AML-193 (cell line): ENCODE measurements around the gene ALKBH6.
A peak's percentile ranks its signal among the peaks of the same experiment; 100 is the strongest.
"Not testable (repeated sequence)": the region's sequence is repeated elsewhere in the genome, so short reads cannot be mapped to it uniquely, and the experiment has no call there.

Experiments
- DNase-seq, 2 experiments: peaks; one replicate each; lab custom pipeline; 2025; lab: John Stamatoyannopoulos, UW

ALKBH6 gene

DNA sequence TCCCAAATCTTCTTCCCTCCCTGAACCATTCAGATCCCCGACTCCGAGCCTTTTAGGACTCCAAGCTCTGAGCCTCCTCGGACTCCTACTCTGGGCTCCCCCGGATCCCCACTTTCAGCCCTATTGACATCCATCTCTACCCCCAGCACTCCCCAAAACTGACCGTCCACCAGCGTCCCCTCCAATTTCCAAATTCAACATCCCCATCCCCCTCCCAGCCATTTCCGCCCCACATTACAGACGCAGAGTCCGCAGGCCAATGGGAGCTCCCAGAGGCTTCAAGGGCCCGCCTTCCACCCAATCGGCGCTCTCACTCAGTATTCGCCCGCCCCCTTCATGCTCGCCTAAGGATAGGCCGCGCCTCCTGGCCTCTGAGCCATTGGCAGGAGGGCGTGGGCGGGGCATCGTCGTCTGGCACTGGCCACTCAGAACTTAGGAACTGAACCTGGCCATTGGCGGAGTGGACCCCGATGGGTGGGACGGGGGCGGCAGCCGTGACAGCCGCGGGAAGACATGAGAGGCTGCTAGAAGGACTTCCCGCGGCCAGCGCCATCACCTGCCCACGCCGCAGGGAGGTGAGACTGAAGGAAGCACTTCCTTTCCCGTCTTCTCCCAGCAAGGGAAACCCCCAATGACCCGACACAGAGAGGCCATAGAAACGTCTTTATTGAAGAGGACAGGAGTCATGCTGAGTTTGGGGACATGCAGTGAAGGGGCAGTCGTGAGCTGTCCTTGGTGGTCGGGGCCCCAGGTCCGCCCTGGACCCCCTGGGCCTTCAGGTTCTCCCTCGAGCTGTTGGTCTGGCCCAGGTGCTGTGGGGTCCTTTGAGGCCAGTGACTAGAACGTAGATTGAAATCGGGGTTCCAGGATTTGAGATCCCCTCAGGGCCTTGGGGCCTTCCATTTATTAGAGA lies at the start of gene ALKBH6:
Gene ALKBH6, minus strand, starts transcription at position 202 of the 913 bp plus-strand sequence. CDS start 816 bp downstream, outside the sequence.
- DNase-seq: peak; percentile 97 to 99

DNA sequence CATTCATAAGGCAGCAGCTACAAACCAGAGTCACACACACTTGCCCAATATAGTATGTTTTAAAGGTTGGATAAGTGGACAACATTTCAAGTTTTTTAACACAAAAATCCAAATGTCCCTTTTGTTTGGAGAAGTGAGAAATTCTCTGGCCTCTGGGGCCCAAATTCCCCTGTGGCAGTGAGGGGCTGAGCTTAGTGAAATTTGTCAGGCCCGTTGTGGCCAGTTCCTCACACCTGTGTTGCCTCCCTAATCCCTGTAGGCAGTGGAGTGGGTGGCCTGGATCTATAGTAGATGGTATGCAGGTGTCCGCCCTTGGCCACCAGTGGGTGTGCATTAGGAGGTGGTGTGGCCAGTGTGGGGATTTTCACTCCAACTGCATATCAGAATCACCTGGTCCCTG lies 47.4 kb upstream of the ALKBH6 start:
- no peak for DNase-seq

DNA sequence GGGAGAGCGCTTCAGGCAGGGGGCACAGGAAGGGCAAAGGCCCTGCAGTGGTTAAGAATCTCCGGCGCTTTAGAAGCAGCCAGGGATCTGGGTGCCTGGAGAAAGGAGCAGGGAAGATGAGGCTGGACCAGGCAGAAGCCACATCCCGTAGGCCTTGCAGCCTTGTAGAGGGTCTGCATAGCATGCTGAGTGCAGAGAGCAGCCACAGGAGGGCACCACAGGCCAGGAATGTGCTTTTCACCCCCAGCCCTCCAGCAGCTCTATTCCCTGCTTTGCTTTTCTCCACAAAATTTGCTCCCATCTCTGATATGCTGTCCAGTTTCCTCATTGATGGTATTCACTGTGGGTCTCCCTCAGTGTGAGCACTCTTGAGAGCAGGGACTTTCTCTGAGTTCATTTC lies 46.4 kb upstream of the ALKBH6 start:
- DNase-seq: peak in 1 of 2 experiments; percentile 14

- no peak for DNase-seq
These were observed 45.3 kb upstream of the ALKBH6 start for GRCh38 chr19:36059180-36059910.

DNA sequence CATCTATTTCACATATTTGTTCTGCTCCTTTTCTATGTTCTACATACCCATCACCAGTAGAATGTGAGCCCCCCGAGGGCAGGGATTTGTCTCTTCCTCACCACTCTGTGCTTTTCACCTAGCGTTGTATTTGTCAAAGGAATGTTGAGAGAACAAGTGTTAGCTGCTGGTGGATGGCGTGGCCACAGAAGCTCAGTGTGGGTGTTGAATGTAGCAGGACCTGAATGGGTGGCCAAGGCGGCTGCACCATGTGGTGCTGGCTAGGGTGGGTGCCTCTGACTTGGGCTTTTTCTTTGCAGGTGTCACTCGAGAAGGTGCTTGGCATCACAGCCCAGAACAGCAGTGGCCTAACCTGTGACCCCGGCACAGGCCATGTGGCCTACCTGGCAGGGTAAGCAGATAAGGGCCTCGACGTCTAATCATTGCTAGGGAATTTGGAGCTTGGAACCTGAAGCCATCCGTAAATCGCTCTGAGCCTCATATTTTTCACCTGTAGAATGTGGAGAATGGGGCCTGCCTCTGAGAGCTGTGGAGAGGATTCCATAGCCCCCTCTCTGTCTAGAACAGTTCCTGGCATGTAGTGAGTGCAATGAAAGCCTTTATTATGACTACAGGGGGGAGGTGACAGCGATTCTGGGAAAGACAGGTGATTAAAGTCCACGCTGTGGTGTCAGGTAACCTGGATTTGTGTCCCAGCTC lies 44.6 kb upstream of the ALKBH6 start:
- no peak for DNase-seq

DNA sequence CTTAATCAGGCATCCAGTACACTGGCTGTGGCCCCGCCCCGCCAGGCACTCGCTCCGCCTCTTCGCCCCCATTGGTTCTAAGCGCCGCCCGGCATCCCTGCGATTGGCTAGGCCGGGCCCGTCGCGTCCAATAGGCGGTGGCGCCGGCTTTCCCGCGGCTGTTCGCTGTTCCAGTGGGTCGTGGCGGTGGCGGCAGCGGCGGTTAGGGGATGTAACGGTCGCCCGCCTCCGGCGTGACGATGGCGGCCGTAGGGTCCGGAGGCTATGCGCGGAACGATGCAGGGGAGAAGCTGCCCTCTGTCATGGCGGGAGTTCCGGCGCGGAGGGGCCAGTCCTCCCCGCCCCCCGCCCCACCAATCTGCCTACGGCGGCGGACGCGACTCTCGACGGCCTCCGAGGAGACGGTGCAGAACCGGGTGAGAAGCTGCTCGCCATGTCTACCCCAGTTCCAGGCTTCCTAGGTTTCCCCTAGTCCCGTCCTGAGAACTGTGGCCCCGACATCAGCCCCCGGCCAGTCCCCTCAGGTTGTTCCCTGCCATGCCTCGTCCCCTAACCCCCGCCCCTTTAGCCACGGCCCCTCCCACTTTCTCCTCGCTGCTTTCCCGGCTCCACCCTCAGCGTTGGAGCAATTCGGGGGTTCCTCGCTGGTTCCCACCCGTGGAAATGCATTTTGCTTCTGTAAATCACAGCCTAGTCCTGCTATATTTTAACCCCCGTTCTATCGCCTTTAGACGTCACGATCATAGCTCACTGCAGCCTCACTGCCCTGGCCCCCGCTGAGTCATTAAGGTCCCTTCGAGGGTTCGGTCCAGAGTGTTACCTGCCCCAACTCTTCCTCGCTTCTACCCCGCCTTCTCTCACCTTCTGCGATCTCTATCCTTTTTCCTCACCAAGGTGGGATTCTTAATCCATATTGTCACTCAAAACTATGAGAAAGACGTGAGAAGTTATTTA lies 41.0 kb upstream of the ALKBH6 start, which contains the start of gene WDR62:
Gene WDR62, plus strand, starts transcription at position 165 of the 954 bp plus-strand sequence. Its CDS starts 75 bp downstream, at position 240.
- DNase-seq: peak; percentile 92 to 95

- DNase-seq: peak; percentile 95 to 97
These were observed 40.2 kb upstream of the ALKBH6 start, which contains the start of gene THAP8 for GRCh38 chr19:36054119-36054732. THAP8 (minus strand) TSS chr19:36054285; CDS start chr19:36054217, 68 bp downstream.

GRCh38 chr19:36051637-36052036 lies 37.6 kb upstream of the ALKBH6 start:
- no peak for DNase-seq

DNA sequence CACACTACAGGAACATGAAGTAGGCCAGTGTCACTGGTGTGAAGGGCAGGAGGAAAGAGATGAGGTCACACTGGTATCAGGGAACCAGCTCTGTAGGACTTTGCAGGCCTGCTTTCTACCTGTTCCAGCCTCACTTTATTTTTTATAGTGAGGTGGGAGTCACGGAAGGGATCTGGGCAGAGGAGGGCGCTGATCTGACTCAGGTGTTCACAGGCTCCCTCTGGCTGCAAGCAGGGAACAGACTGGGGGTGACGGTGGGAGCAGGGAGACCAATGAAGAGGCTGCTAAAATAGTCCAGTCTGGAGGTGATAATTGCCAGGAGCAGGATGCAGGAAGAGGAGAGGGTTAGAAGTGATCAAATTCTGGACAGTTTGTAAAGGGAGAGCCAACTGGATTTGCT lies 37.2 kb upstream of the ALKBH6 start:
- no peak for DNase-seq

DNA sequence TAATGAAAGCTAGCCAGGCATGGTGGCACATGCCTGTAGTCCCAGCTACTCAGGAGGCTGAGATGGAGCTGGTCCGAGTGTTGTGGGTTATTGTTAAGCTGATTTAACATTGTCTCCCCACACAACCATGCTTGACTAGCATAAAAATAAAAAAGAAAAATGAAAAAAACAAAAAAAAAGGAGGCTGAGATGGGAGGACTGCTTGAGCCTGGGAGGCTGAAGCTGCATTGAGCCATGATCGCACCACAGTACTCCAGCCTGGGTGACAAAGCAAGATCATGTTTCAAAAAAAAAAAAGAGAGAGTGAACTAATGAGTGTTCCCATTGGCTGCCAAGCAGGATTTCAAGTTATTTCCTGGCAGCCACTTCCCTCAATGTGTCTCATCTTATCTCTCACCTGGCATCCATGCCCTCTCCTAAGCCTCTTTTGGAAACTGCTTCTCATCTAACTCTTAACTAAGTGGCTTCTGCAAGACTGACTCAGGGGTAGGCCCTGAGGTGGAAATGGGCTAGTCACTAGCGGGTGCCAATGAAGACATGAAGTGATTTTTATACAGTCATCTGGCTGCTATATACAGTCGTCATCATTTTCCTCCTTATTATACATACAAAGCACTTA lies 35.2 kb upstream of the ALKBH6 start:
- no peak for DNase-seq

GRCh38 chr19:36047835-36048234 lies 33.8 kb upstream of the ALKBH6 start:
- no peak for DNase-seq

DNA sequence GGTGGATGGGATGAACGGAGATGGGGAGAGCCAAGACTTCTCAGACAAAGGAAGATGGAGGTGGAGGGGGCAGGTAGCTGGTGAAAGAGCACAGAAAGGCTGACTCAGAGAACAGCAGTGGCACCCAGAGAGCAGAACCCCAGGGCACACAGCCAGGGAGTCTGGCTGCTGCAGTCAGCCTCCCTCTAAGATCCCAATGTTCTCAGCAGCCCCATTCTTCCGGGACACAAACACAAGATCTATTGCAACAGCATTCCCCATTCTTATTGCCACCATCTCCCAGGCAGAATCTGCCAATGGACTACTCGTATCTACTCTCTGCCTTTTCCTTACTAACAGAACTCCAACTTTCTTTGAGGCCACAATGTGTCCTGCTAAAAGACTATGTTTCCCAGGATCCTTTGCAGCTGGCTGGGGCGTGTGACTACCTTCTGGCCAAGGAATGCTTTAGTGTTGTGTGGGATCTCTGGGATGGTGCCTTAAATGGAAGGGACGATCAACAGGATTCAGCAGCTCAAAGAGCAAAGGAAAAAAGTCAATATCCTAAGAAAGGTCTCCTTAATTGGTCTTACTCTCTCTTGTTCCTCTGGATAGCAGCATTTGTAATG lies 32.5 kb upstream of the ALKBH6 start:
- no peak for DNase-seq

DNA sequence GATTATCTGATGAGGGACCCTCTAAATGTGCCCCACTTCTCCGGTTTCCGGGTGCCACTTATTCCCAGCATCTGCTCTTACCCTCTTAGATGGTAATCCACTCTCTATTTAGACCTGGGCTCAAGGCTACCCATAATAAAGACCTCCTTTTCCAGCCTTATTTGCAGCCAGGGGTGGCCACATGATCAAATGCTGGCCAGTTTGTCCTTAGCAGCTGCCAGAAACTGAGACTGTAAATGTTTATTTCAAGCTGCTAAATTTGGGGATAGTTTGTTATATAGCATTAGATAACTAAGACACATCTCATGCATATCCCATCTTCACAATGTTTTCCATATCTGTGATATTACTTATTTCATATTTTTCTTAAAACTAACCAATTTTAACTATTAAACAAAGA lies 29.9 kb upstream of the ALKBH6 start:
- DNase-seq: no peak

- DNase-seq: no peak
These were observed 27.8 kb upstream of the ALKBH6 start for GRCh38 chr19:36041831-36042230.

- not testable (repeated sequence) for DNase-seq
These were observed 27.1 kb upstream of the ALKBH6 start for GRCh38 chr19:36041092-36041491.

GRCh38 chr19:36040495-36040894 lies 26.5 kb upstream of the ALKBH6 start:
- no peak for DNase-seq

DNA sequence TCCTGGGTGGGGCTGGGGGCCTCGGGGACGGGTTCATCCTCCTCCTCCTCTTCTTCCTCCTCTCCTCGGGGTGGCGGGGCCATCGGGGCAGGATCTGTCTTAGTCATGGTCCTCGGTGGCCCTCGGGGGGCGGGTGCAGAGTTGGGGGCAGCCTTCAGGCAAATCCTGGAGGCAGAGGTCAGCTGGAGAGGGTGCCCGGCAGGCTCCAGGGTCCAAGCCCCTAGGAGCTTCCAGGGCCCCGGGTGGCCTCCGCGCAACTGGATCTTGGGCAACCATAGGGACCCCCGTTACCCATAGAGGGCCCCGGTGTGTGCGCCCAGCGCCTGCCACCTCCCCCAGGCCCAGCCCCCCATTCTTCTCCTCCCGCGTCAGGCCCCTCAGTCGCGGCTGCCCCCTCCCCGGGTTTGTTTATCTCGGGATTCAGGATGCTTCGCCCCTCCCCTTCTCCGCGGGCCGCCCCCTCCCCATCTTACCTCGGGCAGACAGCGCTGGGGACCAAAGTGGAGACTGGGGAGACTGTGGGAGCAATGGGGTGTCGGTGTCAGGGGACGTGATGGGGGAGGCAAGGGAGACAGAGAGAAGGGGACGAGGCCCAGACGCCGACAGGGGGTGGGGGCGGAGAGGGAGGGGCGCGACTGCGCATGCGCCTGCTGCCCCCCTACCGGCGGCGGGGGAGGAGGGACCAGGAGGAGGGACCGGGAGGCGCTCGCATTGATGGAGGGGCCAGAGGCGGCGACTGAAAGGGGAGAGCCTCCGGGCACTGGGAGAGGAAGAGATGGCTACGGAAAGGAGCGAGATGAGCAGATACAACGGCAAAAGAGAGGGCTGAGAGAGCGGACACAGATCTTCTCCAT lies 18.5 kb upstream of the ALKBH6 start, which contains the start of gene CLIP3:
Gene CLIP3, minus strand, starts transcription at position 623 of the 854 bp plus-strand sequence. Its CDS starts 516 bp downstream, at position 107.
- no peak for DNase-seq

GRCh38 chr19:36031308-36031707 lies 17.3 kb upstream of the ALKBH6 start:
- DNase-seq: no peak
